ENCODE measurements around the gene TEX10. TPM values are rescaled to one million over a fixed set of nuclear protein-coding genes. Genes with fewer than 3 reads are reported as not detected.

The TEX10 gene
- total and polyA plus RNA-seq, 2 donors (not counting 3 experiments of a cell fraction or from before 2014, with no cell fraction given): 13.6 to 21.2 TPM

DNA sequence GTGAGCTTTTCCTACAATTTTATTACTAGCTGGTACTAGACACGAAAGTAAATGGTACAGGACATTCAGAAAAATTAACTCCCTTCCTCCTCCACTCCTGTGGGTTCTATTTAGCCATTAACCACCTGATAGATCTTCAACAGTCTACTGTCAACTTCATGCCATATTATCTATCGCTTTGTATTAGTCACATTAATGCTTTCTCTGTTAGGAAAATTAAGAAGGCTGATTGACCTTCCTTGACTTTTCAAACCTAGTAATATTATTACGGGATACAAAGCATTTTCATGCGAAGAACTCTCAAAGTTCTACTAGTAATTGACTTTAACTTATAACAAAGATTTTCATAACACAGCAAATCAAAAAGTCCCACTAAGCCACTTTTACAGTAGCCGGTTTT, 1.2 kb downstream of the TEX10 start:
- POLR2A ChIA-PET: interaction anchor here (1.3 to 1.5 kb wide), 2 partner anchors 75 to 78 kb away, joined by 3 read pairs; partner anchors contain the start of gene MSANTD3
- Histone ChIP-seq H3K4me2 (ENCODE audit: insufficient read depth, low read length) (peak overlapping the region; percentile 84), H3K79me2 (ENCODE audit: control insufficient read depth, insufficient read depth, low read length) (peaks cover 58% of the 10 kb centered on the region), H2AFZ (ENCODE audit: low read depth, low read length) (peak overlapping the region; percentile 84), H3K36me3 (ENCODE audit: control insufficient read depth in 2 of 2, extremely low read depth in 1 of 2, insufficient read depth in 2 of 2, low read length in 2 of 2) (peaks cover 4 to 8% of the 10 kb centered on the region in 2 experiments), H3K4me1 (ENCODE audit: control insufficient read depth, extremely low read depth, insufficient read depth, low read length) (peaks cover 10% of the 10 kb centered on the region), H3K27me3 (ENCODE audit: control insufficient read depth in 2 of 2, insufficient read depth in 2 of 2, low read length in 2 of 2) (no peaks in the 10 kb centered on the region), H3K9me1 (replicated peaks; ENCODE audit: control insufficient read depth, extremely low read depth, insufficient read depth, low read length) (no peaks in the 10 kb centered on the region), H3K9ac (replicated peaks; ENCODE audit: extremely low read depth, insufficient read depth, low read length) (peak overlapping the region; percentile 89), H3K27ac (ENCODE audit: insufficient read depth, low read depth, low read length) (peak overlapping the region; percentile 69), H4K20me1 (replicated peaks; ENCODE audit: control insufficient read depth, extremely low read depth, insufficient read depth, low read length) (peaks cover 2% of the 10 kb centered on the region), H3K9me3 (replicated peaks; ENCODE audit: control insufficient read depth, insufficient read depth, low read length) (no peaks in the 10 kb centered on the region), H3K4me3 (replicated peaks in 1 of 3; ENCODE audit: insufficient read depth in 1 of 3, low read depth in 1 of 3, low read length in 3 of 3) (peak overlapping the region; percentile 47 to 89 (median 88))
- BruUV-seq (replicated peaks): no TSS peak
- dilution Hi-C loops (cut with MboI; ENCODE audit: extremely low pct_ligation_motif_present, low sequenced_read_pairs) (no loop called here), intact Hi-C loops (cut with micrococcal nuclease) (no loop called here)
- DNase-seq (ENCODE audit: low read depth, low spot score) (no peak), FAIRE-seq (no peak)
- CTCF ChIA-PET: interaction anchor here (0.7 to 3.5 kb wide), 12 partner anchors 12 to 251 kb away, joined by 3 to 30 read pairs (median 4); partner anchors contain the start of gene TMEFF1
- TF ChIP-seq POLR2A (IDR thresholded peaks at IDR 0.05; ENCODE audit: low read depth, low read length) (no peak), GATA2 (IDR thresholded peaks at IDR 0.05; ENCODE audit: insufficient read depth, insufficient read length, low read depth, low read length) (no peak), JUN (IDR thresholded peaks at IDR 0.05; ENCODE audit: borderline replicate concordance, insufficient read depth, insufficient read length, low read depth) (no peak), POLR2AphosphoS5 (IDR thresholded peaks at IDR 0.05; ENCODE audit: insufficient read depth, low read depth, low read length) (no peak), MYC (IDR thresholded peaks at IDR 0.05; ENCODE audit: low read depth, low read length) (no peak), FOS (IDR thresholded peaks at IDR 0.05; ENCODE audit: borderline replicate concordance, insufficient read depth, low read length) (no peak), EZH2 (IDR thresholded peaks at IDR 0.05; ENCODE audit: borderline replicate concordance, low read depth, low read length, severe bottlenecking) (no peak)
- TF ChIP-seq, protein P1, sequence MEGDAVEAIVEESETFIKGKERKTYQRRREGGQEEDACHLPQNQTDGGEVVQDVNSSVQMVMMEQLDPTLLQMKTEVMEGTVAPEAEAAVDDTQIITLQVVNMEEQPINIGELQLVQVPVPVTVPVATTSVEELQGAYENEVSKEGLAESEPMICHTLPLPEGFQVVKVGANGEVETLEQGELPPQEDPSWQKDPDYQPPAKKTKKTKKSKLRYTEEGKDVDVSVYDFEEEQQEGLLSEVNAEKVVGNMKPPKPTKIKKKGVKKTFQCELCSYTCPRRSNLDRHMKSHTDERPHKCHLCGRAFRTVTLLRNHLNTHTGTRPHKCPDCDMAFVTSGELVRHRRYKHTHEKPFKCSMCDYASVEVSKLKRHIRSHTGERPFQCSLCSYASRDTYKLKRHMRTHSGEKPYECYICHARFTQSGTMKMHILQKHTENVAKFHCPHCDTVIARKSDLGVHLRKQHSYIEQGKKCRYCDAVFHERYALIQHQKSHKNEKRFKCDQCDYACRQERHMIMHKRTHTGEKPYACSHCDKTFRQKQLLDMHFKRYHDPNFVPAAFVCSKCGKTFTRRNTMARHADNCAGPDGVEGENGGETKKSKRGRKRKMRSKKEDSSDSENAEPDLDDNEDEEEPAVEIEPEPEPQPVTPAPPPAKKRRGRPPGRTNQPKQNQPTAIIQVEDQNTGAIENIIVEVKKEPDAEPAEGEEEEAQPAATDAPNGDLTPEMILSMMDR (IDR thresholded peaks at IDR 0.05; ENCODE audit: extremely low read depth in 1 of 2, insufficient read depth in 1 of 2, low read depth in 1 of 2, low read length in 2 of 2): no peak
- TF ChIP-seq, protein P2, sequence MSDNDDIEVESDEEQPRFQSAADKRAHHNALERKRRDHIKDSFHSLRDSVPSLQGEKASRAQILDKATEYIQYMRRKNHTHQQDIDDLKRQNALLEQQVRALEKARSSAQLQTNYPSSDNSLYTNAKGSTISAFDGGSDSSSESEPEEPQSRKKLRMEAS (IDR thresholded peaks at IDR 0.05; ENCODE audit: insufficient read depth, insufficient read length): no peak
